Measurements from ENCODE around the gene KCNG4.
"Not testable (repeated sequence)": the region's sequence is repeated elsewhere in the genome, so short reads cannot be mapped to it uniquely, and the experiment has no call there.

KCNG4 gene

DNA sequence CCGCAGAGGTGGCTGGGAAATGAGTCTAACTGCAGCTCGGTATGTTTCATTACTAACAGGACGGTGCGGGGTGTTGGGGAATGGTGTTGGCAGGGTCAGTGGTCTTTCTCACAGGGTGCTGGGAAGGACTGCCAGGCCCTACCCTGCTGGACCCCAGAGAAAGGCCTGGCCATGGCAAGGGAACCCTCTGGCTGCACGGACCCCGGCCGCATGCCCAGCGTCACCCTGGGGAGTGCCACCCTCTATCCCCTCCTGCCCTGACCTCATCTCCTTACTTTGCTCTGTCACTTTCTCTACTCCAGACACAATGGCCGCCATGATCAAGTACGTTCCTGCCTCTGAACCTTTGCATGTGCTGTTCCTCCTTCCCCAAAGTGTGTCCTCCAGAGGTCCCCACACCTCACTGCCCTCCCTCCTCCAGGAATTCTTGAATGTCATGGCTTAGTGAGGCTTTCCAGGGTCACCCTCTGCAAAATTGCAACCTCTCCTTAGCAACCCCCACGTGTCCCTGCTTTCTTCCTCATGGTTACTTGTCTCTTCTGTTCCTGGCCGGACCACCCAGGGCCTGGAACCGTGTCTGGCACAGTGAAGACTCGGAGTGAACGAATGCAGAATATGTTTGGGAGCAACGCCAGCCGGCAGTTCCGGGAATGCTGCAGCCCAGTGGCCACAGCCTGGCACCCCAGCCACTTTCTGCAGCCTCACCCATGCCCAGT is 33.7 kb downstream of the KCNG4 start:
- DNase-seq (ENCODE audit: low spot score), result no peak

DNA sequence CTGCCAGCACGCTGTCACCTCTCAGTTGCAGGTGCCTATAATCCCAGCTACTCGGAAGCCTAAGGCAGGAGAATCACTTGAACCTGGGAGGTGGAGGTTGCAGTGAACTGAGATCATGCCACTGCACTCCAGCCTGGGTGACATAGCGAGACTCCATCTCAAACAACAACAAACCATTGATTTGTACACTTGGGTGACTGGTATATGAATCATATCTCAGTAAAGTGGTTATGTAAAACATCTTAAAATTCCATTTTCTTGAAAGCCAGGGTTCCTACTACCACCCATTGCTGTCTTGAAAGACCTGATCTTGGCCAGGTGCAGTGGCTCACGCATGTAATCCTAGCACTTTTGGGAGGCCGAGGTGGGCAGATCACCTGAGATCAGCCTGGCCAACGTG is 34.7 kb downstream of the KCNG4 start:
- not testable (repeated sequence) for DNase-seq (ENCODE audit: low spot score)

DNA sequence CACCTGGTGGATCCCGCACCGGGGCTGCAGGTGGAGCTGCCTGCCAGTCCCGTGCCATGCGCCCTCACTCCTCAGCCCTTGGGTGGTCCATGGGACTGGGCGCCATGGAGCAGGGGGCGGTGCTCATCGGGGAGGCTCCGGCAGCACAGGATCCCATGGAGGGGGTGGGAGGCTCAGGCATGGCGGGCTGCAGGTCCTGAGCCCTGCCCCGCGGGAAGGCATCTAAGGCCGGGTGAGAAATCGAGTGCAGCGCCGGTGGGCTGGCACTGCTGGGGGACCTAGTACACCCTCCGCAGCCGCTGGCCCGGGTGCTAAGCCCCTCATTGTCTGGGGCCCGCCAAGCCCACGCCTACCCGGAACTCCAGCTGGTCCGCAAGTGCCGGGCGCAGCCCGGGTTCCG is 35.3 kb downstream of the KCNG4 start:
- not testable (repeated sequence) for DNase-seq (ENCODE audit: low spot score)

DNA sequence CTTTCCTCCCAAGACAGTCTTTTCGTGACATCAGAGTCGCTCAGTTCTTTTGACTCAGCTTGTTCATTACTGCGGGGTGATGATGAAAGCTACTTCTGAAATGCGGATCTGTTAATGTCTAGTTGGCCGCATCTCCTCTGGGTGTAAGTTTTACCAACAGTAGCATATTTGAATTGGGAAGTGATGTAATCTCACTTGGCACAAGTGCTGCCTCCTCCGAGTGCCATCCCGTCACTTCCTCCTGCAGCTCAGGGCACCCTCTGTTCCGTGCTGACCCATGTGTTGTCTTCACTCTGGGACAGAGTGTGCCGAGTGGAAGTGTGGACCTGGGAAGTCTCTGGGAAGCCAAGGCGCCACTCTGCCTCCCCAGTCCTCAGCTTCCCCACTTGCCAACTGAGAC is 40.0 kb downstream of the KCNG4 start:
- DNase-seq (ENCODE audit: low spot score), result no peak

DNA sequence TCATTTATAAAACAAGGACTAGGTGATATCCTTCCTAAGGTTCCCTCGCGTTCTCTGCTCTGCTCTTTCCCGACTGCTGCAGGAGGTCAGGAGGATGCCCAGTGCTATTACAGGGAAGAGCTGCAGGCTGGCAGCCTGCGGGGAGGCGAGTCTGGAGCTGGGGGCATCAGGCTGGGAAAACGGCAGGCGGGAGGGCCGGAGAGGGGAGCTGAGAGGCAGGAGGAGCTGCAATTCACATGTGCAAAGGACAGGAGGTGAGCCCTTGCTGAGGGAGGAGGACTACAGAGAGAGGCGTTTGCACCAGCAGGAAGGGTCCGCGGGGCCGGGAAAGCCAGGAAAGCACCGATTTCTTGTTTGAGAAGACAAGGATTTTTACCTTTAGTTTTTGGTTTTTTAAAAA is 40.7 kb downstream of the KCNG4 start:
- no peak for DNase-seq (ENCODE audit: low spot score)

DNA sequence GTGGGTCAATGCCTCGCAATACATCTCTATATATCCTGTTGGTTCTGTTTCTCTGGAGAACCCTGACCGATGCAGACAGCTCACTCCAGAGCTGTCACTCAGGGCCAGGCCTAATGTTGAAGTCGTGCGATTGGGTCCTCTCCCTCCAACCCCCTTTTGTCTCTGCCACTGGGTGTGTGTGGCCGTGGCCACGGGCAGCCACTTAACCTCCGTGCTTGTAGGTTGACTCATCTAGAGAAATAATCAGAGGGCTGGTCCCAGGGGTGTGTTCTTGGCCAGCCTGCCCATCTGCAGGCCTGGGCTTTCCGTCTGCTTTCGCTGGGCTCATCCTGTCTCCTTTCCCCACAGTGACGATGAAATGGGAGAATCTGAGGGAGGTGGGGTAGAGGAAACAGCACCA is 41.4 kb downstream of the KCNG4 start:
- DNase-seq (ENCODE audit: low spot score), result no peak

DNA sequence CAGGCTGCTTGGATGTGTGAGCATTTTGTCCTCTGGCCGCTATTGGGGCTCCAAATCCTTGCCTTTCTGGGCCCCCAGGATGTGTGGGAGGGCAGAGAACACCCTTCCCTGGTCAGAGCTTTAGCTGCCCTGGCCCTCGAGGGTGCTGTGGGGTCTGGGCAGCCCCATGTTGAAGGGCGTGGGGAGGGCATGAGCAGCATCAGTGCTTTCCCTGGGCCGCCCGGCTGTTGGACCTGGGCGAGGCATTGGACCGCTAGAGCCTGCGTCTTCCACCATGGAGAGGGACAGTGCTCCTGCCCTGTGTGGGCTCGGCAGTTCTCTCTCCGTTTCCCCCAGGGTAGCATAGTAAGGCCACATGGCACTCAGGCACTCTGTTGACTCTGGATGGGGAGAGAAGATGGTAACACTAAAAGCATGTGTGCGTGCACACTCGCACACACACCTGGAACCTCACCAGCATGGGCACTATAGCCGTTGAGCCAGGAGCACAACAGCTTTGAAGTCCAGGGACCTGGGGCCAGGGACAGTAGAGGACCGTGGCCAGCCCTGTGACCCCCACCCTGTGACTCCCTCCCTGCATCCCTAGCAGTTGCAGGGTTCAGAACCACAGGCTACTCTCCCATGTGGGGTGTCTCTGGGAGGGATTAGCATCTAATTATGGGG is 42.2 kb downstream of the KCNG4 start:
- no peak for DNase-seq (ENCODE audit: low spot score)

DNA sequence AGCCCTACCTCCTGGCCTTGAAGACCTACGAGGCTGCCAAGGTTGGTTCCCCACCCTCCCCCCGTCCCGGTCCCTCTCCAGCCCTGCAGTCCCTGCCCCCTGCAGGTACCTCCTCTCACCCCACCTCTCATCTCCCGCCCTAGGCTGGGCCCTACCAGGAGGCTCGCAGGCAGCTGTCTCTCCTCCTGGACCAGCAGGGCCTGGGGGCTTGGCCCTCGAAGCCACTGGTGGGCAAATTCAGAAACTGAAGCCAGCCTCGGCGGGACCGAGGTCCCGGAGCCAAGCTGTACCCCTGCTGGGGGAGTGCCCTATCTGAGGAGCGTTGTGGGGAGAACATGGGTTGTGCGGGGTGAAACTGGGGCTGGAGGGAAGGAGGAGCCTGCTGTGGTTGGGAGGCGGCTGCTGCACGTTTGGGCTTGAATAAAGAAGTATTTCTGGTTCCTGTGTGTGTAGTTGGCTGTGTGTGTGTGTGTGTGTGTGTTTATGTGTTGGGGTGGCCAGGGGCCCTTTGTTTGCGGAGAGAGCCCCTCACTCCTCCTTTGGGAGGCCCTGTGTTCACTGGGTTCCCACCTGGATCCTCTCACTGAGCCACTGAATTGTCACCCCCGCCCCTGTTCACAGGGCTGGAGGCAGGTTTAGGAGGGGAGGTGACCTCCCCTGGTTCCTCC is 43.0 kb downstream of the KCNG4 start:
- DNase-seq (ENCODE audit: low spot score), result no peak

DNA sequence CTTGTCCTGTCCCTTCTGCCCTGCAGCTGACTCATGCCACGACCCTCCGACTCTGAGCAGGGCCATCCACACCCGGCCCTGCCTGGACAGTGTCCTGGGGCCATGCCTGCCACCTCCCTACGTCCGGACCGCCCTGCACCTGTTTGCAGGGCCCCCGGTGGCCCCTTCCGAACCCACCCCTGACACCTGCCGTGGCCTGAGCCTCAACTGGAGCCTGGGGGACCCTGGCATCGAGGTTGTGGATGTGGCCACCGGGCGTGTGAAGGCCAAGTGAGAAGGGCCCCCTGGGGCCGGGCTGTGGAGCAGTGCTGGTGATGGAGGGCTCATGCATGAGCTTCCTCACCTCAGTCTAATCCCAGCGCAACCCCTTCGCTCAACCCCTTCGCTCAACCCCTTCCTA is 43.7 kb downstream of the KCNG4 start:
- DNase-seq (ENCODE audit: low spot score), result no peak

DNA sequence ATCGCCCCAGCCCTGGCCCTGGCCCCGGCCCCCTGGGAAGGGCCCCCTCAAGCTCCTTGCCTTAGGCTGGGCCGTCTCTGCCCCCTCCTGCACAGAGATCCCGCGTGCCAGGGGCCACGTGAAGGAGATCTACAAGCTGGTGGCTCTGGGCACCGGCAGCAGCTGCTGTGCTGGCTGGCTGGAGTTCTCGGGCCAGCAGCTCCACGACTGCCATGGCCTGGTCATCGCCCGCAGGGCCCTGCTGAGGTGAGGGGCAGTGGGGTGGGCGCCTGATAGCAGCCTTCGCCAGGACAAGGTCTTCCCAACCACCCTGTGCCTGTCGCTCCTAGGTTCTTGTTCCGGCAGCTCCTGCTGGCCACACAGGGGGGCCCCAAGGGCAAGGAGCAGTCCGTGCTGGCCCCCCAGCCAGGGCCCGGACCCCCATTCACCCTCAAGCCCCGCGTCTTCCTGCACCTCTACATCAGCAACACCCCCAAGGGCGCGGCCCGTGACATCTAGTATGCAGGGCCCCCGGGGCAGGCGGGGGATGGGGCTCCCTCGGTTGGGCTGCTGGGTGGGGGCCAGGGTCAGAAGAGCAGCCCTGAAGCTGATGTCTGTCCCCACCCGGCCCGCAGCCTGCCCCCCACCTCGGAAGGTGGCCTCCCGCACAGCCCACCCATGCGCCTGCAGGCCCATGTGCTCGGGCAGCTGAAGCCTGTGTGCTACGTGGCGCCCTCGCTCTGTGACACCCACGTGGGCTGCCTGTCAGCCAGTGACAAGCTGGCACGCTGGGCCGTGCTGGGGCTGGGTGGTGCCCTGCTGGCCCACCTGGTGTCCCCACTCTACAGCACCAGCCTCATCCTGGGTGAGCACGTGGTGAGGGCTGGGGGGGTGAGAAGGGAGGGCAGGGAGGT is 44.4 kb downstream of the KCNG4 start:
- no peak for DNase-seq (ENCODE audit: low spot score)

DNA sequence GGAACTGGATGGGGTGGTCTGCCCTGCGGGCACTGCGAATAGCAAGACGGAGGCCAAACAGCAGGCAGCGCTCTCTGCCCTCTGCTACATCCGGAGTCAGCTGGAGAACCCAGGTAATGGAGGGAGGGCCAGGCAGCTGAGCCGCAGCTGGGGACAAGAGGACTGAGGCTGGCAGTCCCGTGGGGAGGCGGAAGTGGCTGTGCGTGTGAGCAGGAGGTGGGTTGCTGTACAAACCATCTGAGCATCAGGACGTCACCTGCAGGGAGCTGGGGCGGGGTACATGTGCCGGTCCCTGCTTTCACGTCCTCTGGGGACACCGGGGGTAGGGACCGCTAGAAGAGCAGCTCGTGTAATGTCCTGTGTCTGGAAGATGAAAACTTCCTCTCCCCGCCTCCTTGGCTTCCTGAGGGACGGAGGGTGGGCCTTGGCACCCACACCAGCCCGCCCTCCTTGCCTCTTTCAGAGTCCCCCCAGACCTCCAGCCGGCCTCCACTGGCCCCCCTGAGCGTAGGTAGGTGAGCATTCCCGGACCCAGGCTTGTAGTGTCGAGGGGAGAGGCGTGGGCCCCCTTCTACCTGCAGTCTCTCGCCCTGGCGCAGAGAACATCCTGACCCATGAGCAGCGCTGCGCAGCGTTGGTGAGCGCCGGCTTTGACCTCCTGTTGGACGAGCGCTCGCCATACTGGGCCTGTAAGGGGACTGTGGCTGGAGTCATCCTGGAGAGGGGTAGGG is 45.2 kb downstream of the KCNG4 start:
- no peak for DNase-seq (ENCODE audit: low spot score)

DNA sequence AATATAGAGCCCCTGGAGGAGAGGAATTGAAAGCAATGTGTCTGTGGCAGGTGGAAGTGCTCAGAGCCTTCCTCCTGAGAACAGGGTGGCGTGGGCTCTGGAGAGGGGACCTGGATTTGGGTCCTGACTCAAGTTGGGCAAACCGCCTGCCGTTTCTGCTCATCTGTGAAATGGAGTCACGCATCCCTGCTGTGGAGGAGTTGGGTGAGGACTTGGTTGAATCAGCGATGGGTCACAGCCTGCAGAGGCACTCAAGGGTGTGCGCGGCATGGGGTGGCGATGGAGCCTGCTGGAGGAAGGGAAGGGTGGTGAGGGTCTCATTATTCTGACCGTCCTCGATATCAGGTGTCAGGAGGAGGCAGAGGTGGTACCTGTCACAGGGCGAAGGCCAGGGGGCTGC is 45.8 kb downstream of the KCNG4 start:
- DNase-seq (ENCODE audit: low spot score), result no peak

DNA sequence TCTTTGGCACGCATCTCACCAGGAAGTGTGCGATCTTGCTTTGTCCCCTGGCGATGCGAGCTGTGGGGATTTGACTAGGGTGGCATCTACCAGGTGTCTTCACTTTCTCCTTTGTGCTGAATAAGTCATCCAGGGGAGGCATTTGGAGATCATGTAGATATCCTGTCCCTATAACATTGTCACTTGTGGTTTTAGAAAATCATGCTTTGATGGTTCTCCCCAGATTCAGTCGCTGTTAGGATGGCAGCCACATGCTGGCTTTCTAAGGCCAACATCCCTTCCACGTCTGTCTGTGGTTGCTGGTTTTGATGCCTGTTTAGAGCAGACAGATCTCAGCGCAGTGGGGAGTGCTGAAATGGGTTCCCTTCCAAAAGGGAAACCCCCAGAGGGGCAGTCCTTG is 46.3 kb downstream of the KCNG4 start:
- DNase-seq (ENCODE audit: low spot score), result no peak

DNA sequence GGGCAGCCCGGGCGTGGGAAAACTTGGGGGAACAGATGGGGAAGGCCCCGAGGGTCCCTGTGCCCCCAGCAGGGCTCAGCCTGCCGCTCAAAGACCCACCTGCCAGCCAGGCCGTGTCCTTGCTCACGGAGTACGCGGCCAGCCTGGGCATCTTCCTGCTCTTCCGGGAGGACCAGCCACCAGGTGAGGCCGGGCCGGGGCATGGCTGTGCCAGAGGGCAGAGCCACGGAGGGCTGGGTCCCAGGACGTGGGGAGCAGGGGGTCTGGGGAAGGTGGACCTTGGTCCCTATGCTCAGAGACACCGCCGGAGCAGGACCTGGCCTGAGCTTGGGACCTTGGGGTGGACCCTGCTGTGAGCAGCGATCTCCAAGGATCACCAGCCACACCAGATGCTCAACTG is 48.3 kb downstream of the KCNG4 start:
- DNase-seq (ENCODE audit: low spot score), result no peak

DNA sequence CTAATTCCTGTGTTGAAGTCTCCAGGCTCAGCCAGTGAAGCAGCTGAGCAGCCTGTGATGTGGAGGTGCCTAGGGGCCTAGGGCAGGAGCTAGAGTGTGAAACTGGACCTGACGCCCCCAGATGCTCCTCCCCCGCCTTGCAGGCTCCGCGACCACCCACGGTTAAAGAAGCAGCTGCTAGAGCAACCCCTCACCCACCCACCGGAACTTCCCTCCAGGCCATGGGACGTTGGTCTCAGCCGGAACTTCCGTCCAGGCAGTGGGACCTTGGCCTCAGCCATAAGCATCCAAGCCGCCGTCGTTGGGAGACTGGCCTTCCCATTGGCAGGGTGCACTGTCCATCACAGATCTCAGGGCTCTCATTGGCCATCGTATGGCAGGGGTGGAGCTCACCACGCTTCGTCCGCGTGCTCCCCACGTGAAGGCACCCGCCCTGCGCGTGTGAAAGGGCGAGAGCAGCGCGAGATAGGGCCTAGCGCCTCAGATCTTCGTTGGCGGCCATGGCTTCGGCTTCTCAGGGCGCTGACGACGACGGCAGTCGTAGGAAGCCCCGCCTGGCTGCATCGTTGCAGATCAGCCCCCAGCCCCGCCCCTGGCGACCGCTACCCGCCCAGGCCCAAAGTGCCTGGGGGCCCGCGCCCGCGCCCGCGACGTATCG is 49.0 kb downstream of the KCNG4 start, which contains the start of gene ADAD2:
Gene ADAD2, plus strand, starts transcription at position 427 of the 658 bp plus-strand sequence. Its CDS starts 74 bp downstream, at position 501.
- DNase-seq (ENCODE audit: low spot score), result no peak

DNA sequence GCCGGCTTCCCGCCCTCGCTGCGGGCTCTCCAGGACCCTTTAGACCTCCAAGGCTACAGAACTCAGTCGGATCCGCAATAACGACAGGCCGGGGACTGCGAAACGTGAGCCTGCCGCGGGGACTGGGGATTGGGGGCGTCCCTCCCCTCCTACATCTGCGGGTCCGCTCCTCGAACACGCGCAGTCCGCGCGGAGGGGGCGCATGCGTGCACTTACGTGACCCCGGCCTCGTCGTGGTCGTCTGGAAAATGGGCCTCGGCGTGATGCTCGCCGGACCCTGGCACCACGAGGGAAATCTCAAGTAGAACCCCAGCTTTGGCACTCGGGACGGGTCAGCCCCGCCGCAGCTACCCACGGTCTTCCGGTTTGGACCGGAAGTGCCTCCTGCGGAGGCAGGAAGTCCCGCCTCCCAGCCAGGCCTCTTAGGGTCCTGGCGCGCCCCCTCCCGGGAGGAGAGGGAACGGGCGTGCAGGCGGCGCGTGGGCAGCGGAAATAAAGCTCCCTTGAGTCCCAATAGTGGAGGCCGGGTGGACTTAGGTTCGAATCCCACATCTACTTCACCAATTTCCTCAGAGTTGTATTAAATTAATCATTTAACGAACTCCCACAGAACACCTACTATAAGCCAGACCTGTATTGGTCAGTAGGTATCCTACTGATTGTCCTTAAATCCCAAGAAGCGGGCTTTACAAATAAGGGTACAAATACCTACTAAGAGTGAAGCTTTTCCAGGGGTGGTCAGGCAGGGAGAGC is 53.0 kb downstream of the KCNG4 start, which contains the start of gene TAF1C:
Gene TAF1C, minus strand, starts transcription at position 373 of the 753 bp plus-strand sequence. CDS start 2,069 bp downstream, outside the sequence.
- DNase-seq (ENCODE audit: low spot score), result peak; percentile 96

DNA sequence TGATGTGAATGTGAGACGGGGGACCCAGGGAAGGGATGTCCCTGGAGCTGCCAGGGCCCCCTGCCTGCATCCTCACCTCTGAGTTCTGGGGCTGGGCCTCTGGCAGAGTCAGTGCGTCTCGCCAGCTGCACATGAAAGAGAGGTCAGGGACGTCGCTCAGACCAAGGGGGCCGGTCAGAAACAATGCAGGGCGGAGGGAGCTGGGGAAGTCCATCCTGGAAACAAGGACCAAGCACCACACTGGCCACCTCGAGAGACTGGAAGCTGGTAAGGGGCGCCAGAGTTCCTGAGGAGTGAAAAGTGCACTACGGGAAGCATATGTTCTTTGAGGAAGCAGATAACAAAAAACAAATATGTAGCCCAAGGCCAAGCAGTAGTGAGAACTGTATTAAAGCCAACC is 55.0 kb downstream of the KCNG4 start:
- DNase-seq (ENCODE audit: low spot score), result peak; percentile 13

DNA sequence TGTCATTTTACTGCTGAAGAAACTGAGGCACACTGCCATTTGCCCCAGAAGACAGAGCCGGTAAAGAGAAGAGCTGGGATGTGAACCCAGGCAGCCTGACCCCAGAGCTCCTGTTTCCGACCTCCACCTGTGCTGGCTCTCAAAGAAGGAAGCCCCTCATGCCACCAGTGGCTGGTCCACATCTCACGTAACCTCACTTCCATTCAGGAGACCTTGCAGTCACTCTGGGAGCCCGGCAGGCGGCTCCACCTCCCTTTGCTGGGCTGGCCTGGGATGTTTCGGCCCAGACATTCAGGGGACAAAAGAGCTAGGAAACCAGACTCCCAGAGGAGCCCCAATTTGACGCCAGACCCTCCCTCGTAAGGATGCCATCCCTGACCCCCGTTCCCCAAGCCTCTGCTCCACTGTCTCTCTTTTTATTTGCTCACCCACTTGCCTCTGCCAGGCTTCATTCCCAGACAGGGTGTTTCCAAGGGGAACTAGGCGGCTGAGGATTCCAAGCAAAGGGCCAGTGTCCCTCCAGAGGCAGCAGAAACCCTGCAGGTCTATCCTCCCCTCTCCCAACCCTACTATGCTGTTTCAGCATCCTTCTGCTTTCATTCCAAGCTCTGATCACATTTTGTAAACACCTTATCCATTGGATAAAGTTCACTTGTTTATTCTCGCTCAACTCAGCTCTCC is 55.8 kb downstream of the KCNG4 start:
- peak; percentile 33 for DNase-seq (ENCODE audit: low spot score)

DNA sequence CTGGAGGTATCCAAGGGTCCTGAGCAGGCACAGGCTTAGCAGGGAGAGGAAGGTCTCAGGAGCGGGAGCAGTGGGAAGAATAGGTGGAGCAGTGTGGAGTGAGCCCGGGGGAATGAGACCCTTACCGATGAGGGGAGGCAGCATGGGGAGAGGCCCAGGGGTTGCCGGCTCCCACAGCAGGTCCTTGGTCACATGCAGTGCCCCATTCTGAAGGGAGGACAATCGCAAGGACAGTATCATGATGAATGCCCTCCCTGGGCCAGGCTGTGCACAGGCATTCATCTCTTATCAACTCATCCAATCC is 56.3 kb downstream of the KCNG4 start:
- DNase-seq (ENCODE audit: low spot score), result no peak

All from D341Med (cell line).